HG03135 (cell line): Measurements from ENCODE around the gene DUOXA1.
"Not testable (repeated sequence)": the region's sequence is repeated elsewhere in the genome, so short reads cannot be mapped to it uniquely, and the experiment has no call there.

Experiments used
- ATAC-seq: cut with Tn5 transposase; IDR thresholded peaks from one replicate; pipeline ENCODE4 v1.9.1; 2021; ENCODE audit warnings: mild to moderate bottlenecking, moderate library complexity; ENCODE audit not compliant: unreplicated experiment

Gene DUOXA1

DNA sequence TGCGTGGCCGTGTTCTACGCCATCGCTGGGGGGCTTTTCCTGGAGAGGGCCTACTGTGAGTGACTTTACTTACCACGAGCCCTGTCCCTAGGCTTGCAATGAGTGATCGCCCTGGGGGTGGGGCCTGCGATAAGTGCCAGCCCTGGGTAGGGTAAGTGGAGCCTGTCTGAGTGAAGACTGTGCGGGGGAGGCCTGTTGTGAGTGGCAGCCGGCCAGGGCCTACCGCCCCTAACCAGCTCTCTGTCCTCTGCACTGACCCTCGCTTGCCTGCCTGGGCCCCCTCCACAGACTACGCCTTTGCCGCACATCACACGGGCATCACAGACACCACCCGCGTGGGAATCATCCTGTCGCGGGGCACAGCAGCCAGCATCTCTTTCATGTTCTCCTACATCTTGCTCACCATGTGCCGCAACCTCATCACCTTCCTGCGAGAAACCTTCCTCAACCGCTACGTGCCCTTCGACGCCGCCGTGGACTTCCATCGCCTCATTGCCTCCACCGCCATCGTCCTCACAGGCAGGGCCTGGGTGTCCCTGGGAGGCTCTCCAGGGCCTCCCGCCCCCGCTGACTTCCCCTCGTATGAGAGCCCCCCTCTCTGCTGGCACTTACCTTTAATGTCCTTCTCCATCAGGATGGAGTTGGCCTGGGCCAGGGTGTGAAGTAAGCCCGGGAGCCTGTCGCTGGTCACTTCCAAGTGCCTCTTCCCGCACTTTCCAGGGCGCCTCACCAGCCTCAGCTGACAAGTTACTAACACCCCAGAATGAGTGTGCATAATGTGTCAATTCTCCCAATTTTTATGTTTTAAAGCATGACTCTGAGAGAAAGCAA, 22.5 kb upstream of the DUOXA1 start:
- no peak for ATAC-seq

- ATAC-seq, result no peak
Measured at GRCh38 chr15:45150997-45151396, 21.3 kb upstream of the DUOXA1 start.

- no peak for ATAC-seq
Measured at GRCh38 chr15:45150481-45150880, 20.8 kb upstream of the DUOXA1 start.

DNA sequence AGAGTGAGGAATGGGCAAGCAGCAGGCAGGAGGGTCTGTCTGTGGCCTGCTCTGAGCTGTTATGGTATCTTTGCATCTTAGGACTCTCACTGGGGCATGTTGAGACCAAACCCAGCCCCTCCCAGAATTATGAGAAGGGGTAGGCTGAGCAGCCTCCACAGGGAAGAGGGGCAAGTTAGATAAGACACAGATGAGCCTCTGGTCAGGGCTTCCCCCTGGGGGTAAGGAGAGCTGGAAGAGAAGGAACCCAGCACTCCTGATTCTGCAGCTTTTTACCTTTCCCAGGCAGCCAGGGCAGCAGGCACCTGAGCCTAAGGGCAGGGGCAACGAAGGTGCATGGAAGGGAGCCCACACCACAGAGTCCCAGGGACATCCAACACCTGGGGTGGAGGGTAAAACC, 19.4 kb upstream of the DUOXA1 start:
- no peak for ATAC-seq

GRCh38 chr15:45148076-45149059, 18.7 kb upstream of the DUOXA1 start:
- ATAC-seq, result no peak

- ATAC-seq, result no peak
Measured at GRCh38 chr15:45147606-45148005, 17.9 kb upstream of the DUOXA1 start.

GRCh38 chr15:45146405-45146804, 16.7 kb upstream of the DUOXA1 start:
- ATAC-seq, result no peak

DNA sequence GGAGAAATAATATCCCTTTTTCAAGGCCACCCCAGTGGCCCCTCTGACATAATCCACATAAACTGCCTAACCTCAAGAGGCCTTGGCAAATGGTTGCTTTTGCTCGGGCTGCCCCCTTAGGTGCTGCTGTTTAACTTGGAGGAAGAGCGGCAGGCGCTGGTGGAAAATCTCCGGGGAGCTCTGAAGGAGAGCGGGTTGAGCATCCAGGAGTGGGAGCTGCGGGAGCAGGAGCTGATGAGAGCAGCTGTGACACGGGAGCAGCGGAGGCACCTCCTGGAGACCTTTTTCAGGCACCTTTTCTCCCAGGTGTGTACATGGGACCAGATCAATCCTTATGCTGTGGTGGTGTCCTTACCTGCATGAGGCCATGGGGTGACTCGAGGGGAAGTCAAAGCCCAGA, 15.1 kb upstream of the DUOXA1 start:
- ATAC-seq, result no peak

- no peak for ATAC-seq
Measured at GRCh38 chr15:45143946-45144345, 14.3 kb upstream of the DUOXA1 start.

DNA sequence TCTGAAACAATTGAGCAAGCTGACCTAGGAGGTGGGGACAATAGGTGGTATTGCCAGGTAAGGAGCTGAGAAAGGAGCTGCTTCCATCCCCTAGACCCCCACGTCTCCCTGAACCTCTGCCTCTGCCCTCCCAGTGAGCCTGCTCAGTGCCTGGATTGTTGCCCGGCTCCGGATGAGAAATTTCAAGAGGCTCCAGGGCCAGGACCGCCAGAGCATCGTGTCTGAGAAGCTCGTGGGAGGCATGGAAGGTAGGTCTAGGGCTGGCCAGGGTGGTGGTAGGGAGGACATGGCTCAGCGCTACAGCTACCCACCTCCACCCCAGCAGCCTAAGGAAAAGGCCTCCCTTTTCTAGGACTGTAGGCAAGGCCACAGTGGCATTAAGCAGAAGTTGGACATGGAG, 13.4 kb upstream of the DUOXA1 start:
- ATAC-seq, result no peak

- ATAC-seq, result no peak
Measured at GRCh38 chr15:45141386-45141785, 11.7 kb upstream of the DUOXA1 start.

DNA sequence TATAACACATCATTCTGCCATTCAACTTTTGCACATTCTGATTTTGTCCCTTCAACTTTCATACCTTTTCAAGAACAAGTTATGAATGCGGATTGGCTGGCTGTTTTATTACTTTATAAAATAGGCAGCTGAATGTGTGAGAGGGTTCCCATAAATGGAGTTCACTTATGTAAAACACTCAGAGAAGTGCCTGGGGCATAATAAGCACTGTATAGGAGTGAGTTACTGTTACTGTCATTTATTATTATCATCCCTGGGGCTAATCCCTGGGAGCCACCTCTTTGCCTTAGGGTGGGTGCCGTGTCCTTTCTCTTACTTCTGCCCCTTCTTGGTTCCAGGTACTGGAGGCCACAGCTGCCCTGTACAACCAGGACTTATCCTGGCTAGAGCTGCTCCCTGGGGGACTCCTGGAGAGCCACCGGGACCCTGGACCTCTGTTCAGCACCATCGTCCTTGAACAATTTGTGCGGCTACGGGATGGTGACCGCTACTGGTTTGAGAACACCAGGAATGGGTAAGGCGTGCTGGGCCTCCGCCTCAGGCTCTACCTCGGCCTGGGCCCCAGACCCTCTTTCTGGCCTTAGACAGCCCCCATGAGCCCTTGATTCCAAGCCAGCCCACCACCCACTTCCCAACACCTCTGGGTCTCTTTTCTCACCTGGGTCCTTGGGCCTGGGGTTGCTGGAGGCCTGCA, 11.0 kb upstream of the DUOXA1 start:
- ATAC-seq, result no peak

- ATAC-seq, result no peak
Measured at GRCh38 chr15:45139770-45140169, 10.1 kb upstream of the DUOXA1 start.

DNA sequence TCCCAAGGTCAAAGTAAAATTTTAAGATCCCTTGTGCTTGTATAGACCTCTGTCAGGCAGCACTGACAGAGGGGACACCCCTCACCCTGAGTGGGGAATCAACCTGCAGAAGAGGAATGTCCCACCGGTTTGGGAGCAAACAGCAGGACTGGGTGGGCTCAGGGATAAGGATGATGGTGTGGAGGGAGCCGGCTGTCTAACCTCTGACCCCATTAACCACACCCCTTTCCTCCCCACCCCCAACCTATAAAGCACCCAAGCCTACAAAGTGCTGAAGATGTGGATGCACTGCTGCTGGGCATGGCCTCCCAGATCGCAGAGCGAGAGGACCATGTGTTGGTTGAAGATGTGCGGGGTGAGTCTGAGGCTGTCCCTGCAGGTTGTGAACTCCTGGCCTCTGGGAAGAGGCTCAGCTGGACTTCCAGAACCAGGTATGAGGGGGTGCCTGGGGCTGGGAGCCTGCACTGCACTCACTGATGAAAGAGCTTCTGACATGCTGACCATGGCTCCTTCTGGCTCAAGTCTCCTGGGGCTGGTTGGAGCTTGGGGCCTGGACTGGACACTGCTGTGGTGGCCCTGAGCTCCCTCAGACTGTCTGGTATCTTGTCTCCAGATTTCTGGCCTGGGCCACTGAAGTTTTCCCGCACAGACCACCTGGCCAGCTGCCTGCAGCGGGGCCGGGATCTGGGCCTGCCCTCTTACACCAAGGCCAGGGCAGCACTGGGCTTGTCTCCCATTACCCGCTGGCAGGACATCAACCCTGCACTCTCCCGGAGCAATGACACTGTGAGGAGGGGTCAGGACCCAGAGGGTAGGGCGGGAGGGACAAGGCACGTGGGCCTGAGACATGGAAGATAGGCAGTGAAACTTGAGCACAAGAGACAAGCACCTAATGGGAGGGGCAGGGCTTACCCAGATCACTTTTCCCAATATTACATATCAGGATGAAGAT, 9.4 kb upstream of the DUOXA1 start:
- no peak for ATAC-seq

DNA sequence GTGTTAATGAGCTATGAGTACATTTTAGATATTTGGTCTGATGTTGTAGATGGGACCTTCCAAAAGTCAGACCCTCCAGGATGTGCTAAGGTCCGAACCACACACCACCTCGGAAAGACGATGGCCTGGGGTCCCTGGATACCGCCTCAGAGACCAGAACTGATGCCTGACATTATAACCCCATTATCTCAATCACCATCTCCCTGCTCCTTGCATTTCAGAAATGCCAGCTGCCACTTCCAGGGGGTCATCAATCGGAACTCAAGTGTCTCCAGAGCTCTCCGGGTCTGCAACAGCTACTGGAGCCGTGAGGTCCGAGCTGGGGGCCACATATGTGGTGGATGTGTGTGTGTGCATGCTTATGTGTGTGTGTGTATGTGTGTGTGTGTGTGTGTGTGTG, 8.0 kb upstream of the DUOXA1 start:
- no peak for ATAC-seq

GRCh38 chr15:45136378-45136764, 6.7 kb upstream of the DUOXA1 start:
- no peak for ATAC-seq

DNA sequence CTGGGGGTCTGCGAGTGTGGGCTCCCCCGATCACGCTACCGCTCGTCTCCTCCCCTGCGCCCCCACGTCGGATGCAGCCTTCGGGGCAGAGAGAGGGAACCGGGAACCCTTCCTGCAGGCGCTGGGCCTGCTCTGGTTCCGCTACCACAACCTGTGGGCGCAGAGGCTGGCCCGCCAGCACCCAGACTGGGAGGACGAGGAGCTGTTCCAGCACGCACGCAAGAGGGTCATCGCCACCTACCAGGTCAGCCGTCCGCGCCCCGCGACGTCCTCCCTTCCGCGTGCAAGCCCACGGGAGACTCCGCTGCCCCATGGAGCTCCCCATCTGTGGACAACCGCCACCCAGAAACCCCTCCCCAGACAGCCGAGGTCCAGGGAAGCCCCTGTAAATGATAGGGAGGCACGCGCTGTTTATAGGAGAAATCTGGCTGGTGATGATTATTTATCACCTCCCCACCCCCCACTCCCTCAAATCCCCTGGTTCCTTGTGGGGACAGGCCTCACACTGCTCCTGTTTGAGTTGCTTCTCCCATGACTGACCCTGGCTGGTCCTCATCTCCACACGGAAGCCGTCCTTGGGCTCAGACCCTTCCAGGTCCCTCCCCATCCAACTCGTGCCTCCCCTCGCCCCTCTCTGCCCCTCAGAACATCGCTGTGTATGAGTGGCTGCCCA, 6.2 kb upstream of the DUOXA1 start:
- not testable (repeated sequence) for ATAC-seq

- ATAC-seq, result no peak
Measured at GRCh38 chr15:45134682-45135604, 5.3 kb upstream of the DUOXA1 start.

- no peak for ATAC-seq
Measured at GRCh38 chr15:45134046-45134445, 4.4 kb upstream of the DUOXA1 start.
